OCI-LY7 (cell line): ENCODE measurements around the gene SNRPA1.

Experiments
- CTCF ChIP-seq: fragments of 200-600 bp; sonication (generic); conservative IDR thresholded peaks from 2 replicates; pipeline ENCODE4 v1.5.1; 2014; ENCODE audit warnings: mild to moderate bottlenecking, antibody characterized with exemption, low read length, moderate library complexity, mixed read lengths
- EZH2phosphoT487 ChIP-seq: fragments of 200-600 bp; sonication (generic); IDR thresholded peaks from 2 replicates; pipeline ENCODE4 v1.6.1; 2018; ENCODE audit warnings: low read depth, borderline replicate concordance, mild to moderate bottlenecking, mixed run types, antibody characterized with exemption, low read length, moderate library complexity, mixed read lengths

GRCh38 chr15:101320501-101321052 is 25.5 kb upstream of the SNRPA1 start:
- TF ChIP-seq CTCF (no peak), EZH2phosphoT487 (no peak)
